Heart right ventricle (tissue), 16 donors: ENCODE data around the gene YWHAQ. TPM values are rescaled to one million over a fixed set of nuclear protein-coding genes. Genes with fewer than 3 reads are reported as not detected.
A peak's percentile ranks its signal among the peaks of the same experiment; 100 is the strongest.

Source experiments
- ATAC-seq, 8 donors: fragments of 200-7000 bp; cut with Tn5 transposase; one replicate each; pipeline ENCODE4 v1.9.1; 2020; ENCODE audit warnings: mild to moderate bottlenecking in 8 of 8, moderate library complexity in 8 of 8, moderate number of reproducible peaks in 1 of 8
- DNase-seq, 2 donors: peaks; one replicate each; pipeline ENCODE4 v3.0.0-alpha.2; 2020
- H3K27ac ChIP-seq, 10 donors: fragments of 200-600 bp; sonication (generic) in 2 of 10; one replicate each; pipeline versions ENCODE4 v1.5.0 to v1.8.0; 2020 to 2022; ENCODE audit warnings: mild to moderate bottlenecking in 3 of 10
- H3K27me3 ChIP-seq, 7 donors: fragments of 200-600 bp; one replicate each; pipeline ENCODE4 v1.8.0; 2021 to 2022; ENCODE audit warnings: mild to moderate bottlenecking in 2 of 7
- H3K36me3 ChIP-seq, 9 donors: fragments of 200-600 bp; sonication (generic) in 1 of 9; one replicate each; pipeline versions ENCODE4 v1.5.0 to v1.8.0; 2020 to 2022; ENCODE audit warnings: mild to moderate bottlenecking in 2 of 9
- H3K4me1 ChIP-seq, 9 donors: fragments of 200-600 bp; sonication (generic) in 1 of 9; one replicate each; pipeline versions ENCODE4 v1.5.0 to v1.8.0; 2020 to 2022; ENCODE audit warnings: mild to moderate bottlenecking in 4 of 9
- H3K4me3 ChIP-seq, 10 donors: fragments of 200-600 bp; sonication (generic) in 2 of 10; one replicate each; pipeline versions ENCODE4 v1.5.0 to v1.8.0; 2020 to 2022; ENCODE audit warnings: mild to moderate bottlenecking in 7 of 10, moderate library complexity in 2 of 10
- H3K9me3 ChIP-seq, 11 donors: fragments of 200-600 bp in 10 of 11; sonication (generic) in 2 of 11; one replicate each; pipeline versions ENCODE4 v1.5.0 to v1.8.0; 2013 to 2022; ENCODE audit warnings: mild to moderate bottlenecking in 2 of 11, control low read depth in 1 of 11, moderate library complexity in 1 of 11
- WGBS, 2 donors: extraction: QIAGEN DNeasy Blood & Tissue Kit; methylation state at CpG; one replicate each; pipeline ENCODE4 v1.1.7; 2013; ENCODE audit warnings: inconsistent platforms in 1 of 2; 5-methylcytosine and 5-hydroxymethylcytosine counted together
- intact Hi-C, 10 donors: fragments of 100-400 bp; cut with DNase I; formaldehyde crosslinking; loops; one replicate each; pipeline versions ENCODE4 v1.11.1 to v1.14.2; 2022
- polyA plus RNA-seq, 2 donors: library from polyadenylated mRNA; stranded (reverse); fragments of 200-250 nt; gene quantifications; one replicate each; pipeline ENCODE4 v1.2.3, GENCODE V29; 2013
- total RNA-seq, 10 donors: library from RNA; stranded (reverse); fragmentation: NEBNext Ultra II Directional in 3 of 10; extraction: Animal tissue kit (Norgen Biotek cat#: 25700) in 3 of 10; gene quantifications; one replicate each; pipeline versions ENCODE4 v1.2.1 to v1.2.4, GENCODE V29; 2021 to 2023
- TF ChIP-seq, protein P1 (sequence below), 9 donors: fragments of 200-600 bp; sonication (generic) in 2 of 9; IDR thresholded peaks; one replicate each; pipeline versions ENCODE4 v1.5.0 to v1.8.0; 2021 to 2022; ENCODE audit warnings: antibody characterized with exemption in 9 of 9, mild to moderate bottlenecking in 5 of 9, moderate library complexity in 1 of 9
- donor health status: Arrhythmogenic right ventricular cardiomyopathy.
- donor health status: ischemic (EF 13 %, LVEDD 7.1; RV severe dilation, severe dysfunction).
- donor health status: healthy with polysubstance abuse.
- donor health status: DM: no; HTN: yes; CAD: no.
- donor health status: DM: no; HTN: no; CAD: no.
- donor health status: ischemic (EF 25% LVEDD 6.9; RV normal size, moderate dysfunction).
- donor health status: ischemic (EF 25% LVEDD 5.7; RV mildly dilated, moderate dysfunction).
- donor health status: healthy.
- donor health status: DM: yes; HTN: yes; CAD: no.
- donor health status: Ischemic cardiomyopathy.
- donor health status: ischemic (EF 35%, LVEDD 5.7; RV mildly dilated, moderate dysfunction).
- donor health status: nonischemic (EF 11% LVEDD 7.7; RV severe dilation, severe dysfunction).
- donor health status: DM: yes; HTN: yes; CAD: no.
- donor health status: PGD.
- donor health status: ischemic (EF 29% LVEDD 5.4; RV normal size, mild dysfunction).
- donor health status: nonischemic (EF 23%, LVEDD 6.1; RV moderate dilation, normal function).

YWHAQ gene
- total and polyA plus RNA-seq, 12 donors: 62.0 to 303 (median 199) TPM

GRCh38 chr2:9668687-9669345, 38.0 kb upstream of the YWHAQ start:
- Histone ChIP-seq H3K4me1 (peaks cover 0 to 27% (median 5%) of the 10 kb centered on the region in 9 donors), H3K27ac (peak overlapping the region in 3 of 10 donors; percentile 13 to 56 (median 18)), H3K27me3 (no peaks in the 10 kb centered on the region), H3K36me3 (no peaks in the 10 kb centered on the region), H3K4me3 (no peak overlapping the region), H3K9me3 (no peaks in the 10 kb centered on the region)
- TF ChIP-seq, protein P1, sequence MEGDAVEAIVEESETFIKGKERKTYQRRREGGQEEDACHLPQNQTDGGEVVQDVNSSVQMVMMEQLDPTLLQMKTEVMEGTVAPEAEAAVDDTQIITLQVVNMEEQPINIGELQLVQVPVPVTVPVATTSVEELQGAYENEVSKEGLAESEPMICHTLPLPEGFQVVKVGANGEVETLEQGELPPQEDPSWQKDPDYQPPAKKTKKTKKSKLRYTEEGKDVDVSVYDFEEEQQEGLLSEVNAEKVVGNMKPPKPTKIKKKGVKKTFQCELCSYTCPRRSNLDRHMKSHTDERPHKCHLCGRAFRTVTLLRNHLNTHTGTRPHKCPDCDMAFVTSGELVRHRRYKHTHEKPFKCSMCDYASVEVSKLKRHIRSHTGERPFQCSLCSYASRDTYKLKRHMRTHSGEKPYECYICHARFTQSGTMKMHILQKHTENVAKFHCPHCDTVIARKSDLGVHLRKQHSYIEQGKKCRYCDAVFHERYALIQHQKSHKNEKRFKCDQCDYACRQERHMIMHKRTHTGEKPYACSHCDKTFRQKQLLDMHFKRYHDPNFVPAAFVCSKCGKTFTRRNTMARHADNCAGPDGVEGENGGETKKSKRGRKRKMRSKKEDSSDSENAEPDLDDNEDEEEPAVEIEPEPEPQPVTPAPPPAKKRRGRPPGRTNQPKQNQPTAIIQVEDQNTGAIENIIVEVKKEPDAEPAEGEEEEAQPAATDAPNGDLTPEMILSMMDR (IDR thresholded peaks at IDR 0.05): no peak
- intact Hi-C loops: no loop called here
- DNase-seq: no peak
- WGBS, 2 donors: 89% methylated on average over 5 of the region's 5 CpGs
- peak in 5 of 8 donors; percentile 11 to 49 (median 31) for ATAC-seq

- peak overlapping the region in 8 of 10 donors; percentile 5 to 56 (median 36) for H3K27ac ChIP-seq
These were observed 37.0 kb upstream of the YWHAQ start for GRCh38 chr2:9667826-9668225.

GRCh38 chr2:9666306-9666705, 35.5 kb upstream of the YWHAQ start:
- H3K27ac ChIP-seq: no peak overlapping the region
- 66 to 70% methylated on average over 3 of the region's 3 CpGs for WGBS, 2 donors
- TF ChIP-seq, protein P1 (IDR thresholded peaks at IDR 0.05): no peak
- intact Hi-C loops: no loop called here
- H3K36me3 ChIP-seq: no peaks in the 10 kb centered on the region
- no peaks in the 10 kb centered on the region for H3K9me3 ChIP-seq
- no peak overlapping the region for H3K4me3 ChIP-seq
- no peaks in the 10 kb centered on the region for H3K27me3 ChIP-seq
- H3K4me1 ChIP-seq: peaks cover 0 to 27% (median 5%) of the 10 kb centered on the region in 9 donors
- ATAC-seq (no peak), DNase-seq (no peak)

More at GRCh38 chr2:9667826-9668225, 37.0 kb upstream of the YWHAQ start:
- Histone ChIP-seq H3K4me1 (peaks cover 0 to 27% (median 5%) of the 10 kb centered on the region in 9 donors), H3K4me3 (no peak overlapping the region), H3K27me3 (no peaks in the 10 kb centered on the region), H3K9me3 (no peaks in the 10 kb centered on the region), H3K36me3 (no peaks in the 10 kb centered on the region)
- DNase-seq (no peak), ATAC-seq (peak in 7 of 8 donors; percentile 44 to 88 (median 64))
- 55 to 66% methylated on average over 3 of the region's 3 CpGs for WGBS, 2 donors
- intact Hi-C loops: no loop called here
- TF ChIP-seq, protein P1 (IDR thresholded peaks at IDR 0.05): peak in 2 of 9 donors; percentile 13 to 17

- ATAC-seq: peak in 1 of 8 donors; percentile 16
- WGBS, 2 donors: 64 to 70% methylated on average over 9 of the region's 9 CpGs
- Histone ChIP-seq H3K4me3 (no peak overlapping the region), H3K27me3 (no peaks in the 10 kb centered on the region), H3K4me1 (peaks cover 0 to 27% (median 5%) of the 10 kb centered on the region in 9 donors), H3K27ac (no peak overlapping the region), H3K36me3 (no peaks in the 10 kb centered on the region), H3K9me3 (no peaks in the 10 kb centered on the region)
- TF ChIP-seq, protein P1 (IDR thresholded peaks at IDR 0.05): no peak
- intact Hi-C loops: no loop called here
- DNase-seq: no peak
These were observed 35.1 kb upstream of the YWHAQ start for GRCh38 chr2:9665898-9666297.
